H4 (cell line): ENCODE measurements around the gene ACAA2. TPM values are rescaled to one million over a fixed set of nuclear protein-coding genes. Genes with fewer than 3 reads are reported as not detected.
"Not testable (repeated sequence)": the region's sequence is repeated elsewhere in the genome, so short reads cannot be mapped to it uniquely, and the experiment has no call there.

ENCODE experiments used
- DNase-seq: peaks from one replicate; pipeline ENCODE4 v3.0.0-alpha.2; 2015; ENCODE audit warnings: low spot score
- total RNA-seq: library from RNA; depleted of rRNA; stranded (reverse); fragments of >200 nt; shearing (Covaris generic); gene quantifications from 2 replicates; pipeline ENCODE4 v1.2.3, GENCODE V29; 2014

ACAA2 gene
- total RNA-seq, 1 experiment from 2014 or later: 104 TPM

DNA sequence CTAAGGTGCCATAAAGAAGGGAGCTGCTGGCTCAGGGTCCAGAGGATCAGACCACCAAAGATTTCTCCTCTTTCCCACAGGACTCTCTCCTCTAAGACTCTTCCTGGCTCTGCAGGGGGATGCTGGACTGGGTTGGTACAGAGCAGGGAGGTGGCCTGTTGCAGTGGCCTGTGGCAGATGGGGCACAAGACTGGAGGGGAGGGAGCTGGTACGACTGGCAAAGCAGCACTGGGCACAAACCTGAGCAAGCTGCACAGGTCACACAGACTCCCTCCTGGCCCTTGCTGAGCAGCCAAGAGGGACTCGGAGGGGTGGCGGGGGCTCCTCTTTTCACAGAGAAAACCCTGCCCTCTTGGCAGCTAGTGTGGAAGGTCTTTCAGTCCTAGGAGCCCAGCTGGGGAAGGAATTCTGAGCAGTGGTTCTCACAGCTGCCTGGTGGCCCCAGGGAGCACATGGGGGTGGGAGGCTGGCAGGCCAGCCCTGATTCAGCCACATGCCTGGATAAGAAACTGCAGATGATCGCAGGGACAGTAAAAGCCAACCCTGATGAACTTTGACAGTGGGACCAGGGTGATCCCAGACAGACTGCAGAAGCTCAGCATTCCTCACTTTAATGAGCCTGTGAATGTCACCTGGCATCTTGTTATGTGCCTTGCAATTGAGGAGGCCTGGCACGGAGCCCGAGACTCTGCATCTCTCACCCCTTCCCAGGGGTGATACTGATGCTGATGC, 32.5 kb upstream of the ACAA2 start:
- DNase-seq: no peak

DNA sequence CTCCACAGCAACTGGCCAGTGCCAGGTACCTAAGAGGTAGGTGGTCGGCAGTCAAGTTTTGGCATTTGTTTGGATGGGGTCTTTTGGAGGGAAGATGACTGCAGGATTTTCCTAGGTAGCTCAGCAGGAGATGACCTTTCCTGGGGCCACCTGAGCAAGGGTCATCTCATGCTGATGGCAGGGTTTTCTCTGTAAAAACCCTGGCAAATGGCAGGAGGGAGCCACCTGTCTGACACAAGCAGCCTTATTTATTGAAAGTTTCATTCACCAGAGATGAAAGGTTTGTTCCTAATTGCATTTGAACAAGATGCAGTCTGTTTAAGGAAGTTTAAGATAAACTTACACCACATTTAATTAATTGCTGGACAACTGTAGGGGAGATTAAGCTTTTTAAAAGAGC, 31.6 kb upstream of the ACAA2 start:
- no peak for DNase-seq

GRCh38 chr18:49843778-49844625, 30.7 kb upstream of the ACAA2 start:
- no peak for DNase-seq

DNA sequence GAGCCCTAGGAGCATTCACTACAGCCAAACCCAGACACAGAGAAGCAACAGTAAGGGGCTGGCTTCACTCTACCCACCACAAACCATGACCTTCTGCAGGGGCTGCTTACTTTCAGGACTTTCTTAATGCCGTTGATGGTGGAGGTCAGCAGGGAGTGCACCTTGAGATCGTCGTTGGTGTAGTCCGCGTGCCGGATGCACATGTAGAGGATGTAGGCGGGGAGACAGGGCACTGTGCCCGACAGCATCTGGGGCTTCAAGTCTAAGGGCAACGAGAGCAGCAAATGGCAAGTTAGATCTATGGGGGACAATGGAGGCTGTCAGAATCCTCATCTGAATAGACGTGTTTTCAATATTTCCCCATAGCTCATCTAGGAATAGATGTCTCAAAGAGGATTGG, 29.8 kb upstream of the ACAA2 start:
- no peak for DNase-seq

- no peak for DNase-seq
Measured at GRCh38 chr18:49842656-49843055, 29.3 kb upstream of the ACAA2 start.

DNA sequence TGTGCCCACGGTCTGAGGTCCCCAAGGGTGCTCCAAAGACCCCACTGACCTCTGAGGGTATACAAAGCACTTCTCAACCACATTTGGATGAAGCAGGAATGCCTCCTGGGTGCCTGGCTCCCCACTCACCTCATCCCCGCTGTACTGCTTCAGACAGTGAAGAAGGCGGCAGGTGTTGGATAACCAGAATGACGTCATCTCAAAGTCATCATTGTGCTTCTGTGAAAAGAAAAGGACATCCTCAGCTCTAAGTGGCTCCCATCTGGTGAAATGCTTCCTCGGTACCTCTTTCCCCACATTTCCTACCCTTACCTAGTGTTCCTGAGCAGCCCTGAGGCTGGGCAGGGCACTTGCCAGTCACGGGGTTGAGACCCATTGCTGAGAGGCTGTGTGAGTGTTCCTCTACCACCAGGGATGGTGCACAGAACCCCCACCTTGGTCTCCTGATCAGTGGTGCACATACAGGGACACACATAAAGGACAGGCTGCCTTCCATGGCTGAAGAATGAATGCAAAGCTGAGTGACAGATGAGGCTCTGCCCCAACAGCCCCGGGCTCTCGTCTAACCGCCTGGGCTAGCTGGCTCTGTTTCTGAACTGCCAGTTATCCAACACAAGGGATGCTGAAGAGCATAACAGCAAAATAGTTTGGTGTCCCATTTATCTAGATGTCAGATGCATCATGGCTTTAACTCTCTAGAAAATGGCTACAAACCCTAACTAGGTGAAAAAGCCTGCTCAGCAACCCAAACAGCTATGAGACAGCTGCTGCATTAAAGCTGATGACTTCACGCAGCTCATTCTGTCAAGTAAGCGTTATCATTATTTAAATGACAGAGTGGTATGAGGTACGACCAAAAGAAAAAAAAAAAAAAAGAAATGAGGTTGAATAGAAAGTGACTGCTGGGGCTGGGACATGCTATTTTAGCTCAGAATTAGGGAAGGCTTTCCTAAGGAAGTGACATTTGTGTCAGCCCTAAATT, 28.2 kb upstream of the ACAA2 start:
- DNase-seq: no peak

DNA sequence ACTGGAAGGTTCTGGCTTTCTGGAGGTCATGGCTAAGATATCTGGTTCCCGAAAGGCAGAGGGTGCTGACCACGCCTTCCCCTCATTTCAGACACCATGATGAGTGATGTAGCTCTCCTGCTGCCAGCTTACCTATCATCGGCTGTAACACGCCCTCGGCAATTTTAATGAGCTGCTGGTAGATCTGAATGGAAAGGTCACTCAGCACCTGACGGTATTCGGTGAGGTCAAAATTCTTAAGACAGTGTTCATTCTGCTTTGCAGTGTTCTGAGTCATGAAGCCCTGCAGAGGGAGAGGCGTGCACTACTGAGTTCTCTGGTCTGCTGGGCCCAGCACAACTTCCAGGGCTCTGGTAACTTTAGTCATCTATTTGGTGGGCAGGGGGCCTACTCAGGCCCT, 25.7 kb upstream of the ACAA2 start:
- DNase-seq: no peak

DNA sequence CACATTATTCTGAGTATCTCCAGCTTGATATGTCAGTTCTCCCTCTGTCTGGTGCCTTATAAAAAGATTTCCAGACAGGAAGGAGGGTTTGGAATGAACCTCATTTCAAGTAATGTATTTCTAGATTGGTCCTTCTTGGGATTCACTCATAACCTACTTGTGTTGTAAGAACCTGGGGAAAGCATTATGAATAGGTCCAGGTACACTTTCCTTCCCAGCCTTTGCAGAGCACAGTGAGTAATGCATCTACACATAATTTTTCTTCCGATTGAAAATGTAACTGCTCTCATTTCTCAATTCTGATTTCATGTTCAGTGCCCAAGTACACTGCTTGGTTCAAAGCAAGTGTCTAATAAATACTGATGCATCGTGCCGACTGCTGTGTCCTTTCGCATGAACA, 25.0 kb upstream of the ACAA2 start:
- no peak for DNase-seq

- DNase-seq: no peak
Measured at GRCh38 chr18:49837889-49838288, 24.6 kb upstream of the ACAA2 start.

- DNase-seq: not testable (repeated sequence)
Measured at GRCh38 chr18:49837316-49837835, 24.0 kb upstream of the ACAA2 start.

GRCh38 chr18:49835405-49835804, 22.1 kb upstream of the ACAA2 start:
- no peak for DNase-seq

DNA sequence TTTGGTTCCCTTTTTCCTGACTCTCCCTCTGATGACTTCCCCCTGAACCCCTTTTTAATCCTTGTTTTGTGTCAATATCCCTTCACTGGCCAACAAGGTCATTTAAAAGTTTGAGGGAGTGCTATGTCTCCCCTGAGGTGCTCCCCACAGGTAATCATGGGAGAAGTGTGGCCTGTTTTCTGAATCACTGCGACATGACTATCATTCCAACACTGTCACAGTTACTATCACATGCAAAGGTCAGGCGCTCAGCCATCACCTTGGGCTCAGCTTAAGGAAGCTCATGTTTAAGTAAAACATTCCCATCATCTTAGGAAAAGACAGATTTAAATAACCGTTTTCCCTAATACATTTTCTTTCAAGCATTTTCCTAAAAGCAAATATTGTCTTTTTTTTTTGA, 20.9 kb upstream of the ACAA2 start:
- DNase-seq: no peak

DNA sequence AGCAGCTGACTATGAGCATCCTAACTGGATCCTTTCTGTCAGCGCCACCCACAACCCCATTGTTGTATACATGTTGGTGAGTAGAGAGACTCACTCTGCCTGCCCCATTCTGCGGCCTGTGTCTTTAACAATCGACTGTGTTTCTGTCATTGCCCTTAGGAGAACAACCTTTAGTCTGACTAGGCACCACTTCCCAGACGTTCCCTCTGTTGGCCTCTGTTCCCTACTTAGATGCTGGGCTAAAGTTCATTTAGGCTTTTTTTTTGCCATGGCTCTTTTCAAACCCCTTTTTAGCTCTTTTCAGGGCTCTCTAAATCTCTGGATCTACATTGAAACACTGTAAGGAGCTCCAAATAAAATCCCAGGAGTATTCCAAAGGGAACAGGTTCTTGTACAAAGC, 20.5 kb upstream of the ACAA2 start:
- no peak for DNase-seq

DNA sequence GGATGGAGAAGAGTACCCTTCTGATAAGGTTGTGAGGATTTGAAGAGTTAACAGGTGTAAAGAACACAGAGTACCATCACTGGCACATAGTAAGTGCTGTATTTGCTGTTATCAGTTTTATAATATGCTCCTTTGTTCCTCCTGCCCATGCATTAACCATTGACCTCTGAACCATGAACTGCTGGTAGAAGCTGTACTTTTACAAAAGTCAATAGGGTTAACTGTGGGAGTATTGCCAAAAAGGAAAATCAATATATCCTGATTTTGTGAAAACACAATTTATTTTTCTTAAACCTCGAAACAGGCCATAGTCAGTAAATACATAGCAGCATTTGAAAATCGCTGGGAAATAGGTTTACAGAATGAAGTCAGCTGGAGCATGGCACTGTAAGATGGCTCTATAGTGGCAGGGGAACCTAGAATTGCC, 18.9 kb upstream of the ACAA2 start:
- DNase-seq: no peak

DNA sequence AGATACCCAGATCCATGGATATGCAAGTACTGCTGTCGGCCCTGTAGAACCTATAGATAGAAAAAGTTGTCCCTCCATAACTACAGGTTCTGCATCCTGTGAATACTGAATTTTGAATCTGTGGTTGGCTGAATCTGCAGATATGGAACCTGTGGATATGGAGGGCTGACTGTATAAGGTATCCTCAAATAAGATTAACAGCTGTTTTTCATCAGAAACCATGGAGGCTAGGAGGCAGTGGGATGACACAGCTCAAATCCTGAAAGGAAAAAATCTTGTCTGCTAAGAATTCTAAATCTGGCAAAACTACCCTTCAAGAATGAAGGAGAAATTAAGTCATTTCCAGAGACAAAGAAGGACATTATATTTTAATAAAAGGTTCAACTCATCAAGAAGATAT, 14.7 kb upstream of the ACAA2 start:
- no peak for DNase-seq

DNA sequence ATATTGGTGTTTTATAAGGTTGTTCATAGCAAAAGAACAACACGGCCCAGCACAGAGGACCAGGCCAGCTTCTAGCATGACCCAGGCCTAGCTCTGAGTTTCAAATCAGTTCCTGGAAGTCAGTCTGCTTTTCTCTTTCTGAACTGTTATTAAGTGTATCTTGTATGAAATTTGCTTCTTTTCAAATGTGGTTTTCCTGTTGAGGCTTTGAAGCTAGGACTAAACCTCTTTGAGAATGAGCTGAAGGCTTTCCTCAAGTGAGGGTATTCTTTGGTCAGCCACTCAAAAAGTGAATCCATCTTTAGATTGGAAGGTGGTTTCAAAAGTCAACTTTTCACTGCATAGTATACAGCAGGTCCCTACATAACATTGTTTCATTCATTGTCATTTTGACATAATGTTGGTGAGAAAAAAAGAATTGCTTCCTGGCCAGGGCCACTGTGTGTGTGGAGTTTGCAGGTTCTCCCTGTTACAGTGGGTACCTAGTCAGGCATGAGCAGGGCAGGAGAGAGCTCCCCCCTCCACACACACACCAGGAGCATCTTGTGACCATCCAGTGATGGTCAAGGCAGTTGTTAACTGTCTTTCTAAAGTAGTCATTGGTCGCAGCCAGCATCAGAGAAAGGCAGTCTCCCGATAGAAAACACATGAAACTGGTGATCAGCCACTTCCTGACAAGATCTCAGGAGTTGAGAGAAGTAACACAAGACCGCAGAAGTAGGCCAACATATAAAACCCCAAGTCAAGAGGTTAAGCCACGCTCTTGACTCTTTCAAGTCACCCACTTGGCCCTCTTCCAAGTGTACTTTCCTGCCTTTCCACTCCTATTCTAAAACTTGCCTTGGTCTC, 6.7 kb upstream of the ACAA2 start:
- no peak for DNase-seq

DNA sequence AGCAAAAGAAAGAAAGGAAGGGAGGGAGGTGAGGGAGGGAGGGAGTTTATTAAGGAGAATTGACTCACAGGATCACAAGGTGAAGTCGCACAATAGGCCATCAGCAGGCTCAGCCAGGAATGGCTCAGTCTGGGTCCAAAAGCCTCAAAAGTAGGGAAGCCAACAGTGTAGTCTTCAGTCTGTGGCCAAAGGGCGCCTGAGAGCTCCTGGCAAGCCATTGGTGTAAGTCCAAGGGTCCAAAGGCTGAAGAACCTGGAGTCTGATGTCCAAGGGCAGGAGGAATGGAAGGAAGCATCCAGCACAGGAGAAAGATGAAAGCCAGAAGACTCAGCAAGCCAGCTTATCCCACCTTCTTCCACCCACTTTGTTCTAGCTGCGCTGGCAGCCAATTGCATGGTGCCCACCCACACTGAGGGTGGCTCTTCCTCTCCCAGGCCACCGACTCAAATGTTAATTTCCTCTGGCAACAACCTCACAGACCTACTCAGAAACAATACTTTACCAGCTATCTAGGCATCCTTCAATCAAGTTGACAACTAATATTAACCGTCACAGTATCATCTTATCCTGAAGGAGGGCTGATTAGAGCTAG, 5.8 kb upstream of the ACAA2 start:
- no peak for DNase-seq

DNA sequence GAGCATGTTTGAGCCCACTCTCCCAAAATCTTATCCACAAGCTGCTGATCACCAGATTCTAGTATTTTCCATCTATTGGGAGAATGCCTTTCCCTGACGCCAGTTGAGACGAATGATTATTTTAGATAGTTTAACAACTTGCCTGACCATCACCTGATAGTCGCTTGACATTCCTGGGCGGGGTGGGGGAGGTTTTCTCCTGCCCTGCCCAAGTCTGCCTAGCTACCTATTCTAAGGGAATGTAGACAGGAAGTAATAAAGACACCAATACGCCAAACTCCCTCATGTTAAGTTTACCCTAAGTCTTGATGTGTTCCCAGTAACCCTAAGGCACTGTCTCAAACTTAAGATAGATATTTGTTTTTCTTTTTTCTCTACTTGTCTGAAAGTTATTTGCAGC, 4.6 kb upstream of the ACAA2 start:
- DNase-seq: no peak

GRCh38 chr18:49815927-49816326, 2.6 kb upstream of the ACAA2 start:
- DNase-seq: no peak

- peak; percentile 21 for DNase-seq
Measured at GRCh38 chr18:49814147-49814499, 790 bp upstream of the ACAA2 start.

- DNase-seq: peak; percentile 11
Measured at GRCh38 chr18:49813069-49813318, 339 bp downstream of the ACAA2 start.
